ENCODE data around the gene ULK2. TPM values are rescaled to one million over a fixed set of nuclear protein-coding genes. Genes with fewer than 3 reads are reported as not detected.

ULK2 gene
- total RNA-seq, 6 donors from 2014 or later, result 16.2 to 43.0 (median 26.2) TPM

DNA sequence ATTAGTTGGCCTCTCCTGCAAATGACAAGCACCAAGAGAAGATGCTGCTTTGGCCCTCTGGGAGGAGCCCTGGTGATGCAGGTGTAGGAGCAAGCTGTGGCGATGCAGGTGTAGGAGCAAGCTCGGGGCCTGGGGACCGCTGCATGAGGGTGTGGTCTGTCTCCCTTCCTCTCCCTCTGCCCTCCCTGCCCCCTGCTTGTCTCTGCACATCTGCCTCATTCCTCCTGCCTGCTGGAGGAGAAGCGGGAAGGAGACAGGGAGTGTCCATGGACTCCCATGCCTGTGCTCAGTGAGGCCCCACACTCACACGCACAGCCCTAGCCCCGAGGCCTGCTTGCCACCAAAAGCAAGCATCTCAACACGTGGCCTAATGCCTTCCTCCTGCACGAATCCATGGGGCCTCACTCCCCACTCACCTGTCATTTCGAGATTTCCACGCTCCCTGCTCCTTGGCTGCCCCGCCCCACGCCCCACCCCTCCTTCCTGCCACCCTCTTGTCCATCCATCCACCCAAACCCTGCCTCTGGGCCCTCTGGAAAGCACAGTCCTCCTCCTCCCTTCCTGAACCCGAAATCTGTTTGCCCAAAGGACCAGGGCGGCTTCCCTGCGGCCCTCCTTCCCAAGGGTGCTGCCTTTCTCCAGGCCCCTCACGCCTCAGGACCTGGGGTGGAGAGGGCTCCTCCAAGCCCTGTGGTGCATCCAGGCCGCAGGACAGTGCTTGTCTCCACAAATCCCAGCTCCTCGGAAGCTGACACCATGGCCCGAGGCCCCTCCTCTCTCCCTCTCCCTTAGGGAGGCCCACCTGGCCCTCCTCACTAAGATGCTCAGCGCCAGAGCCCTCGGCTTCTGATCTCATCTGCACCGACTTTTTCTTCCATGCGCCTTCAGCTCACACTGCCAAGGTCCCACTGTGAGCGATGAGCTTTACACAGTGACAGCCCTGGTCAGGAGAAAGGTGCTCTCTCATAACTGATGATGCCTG, 107.9 kb downstream of the ULK2 start:
- ATAC-seq (ENCODE audit: low FRiP score in 2 of 2), result no peak
- Histone ChIP-seq H3K27me3 (no peaks in the 10 kb centered on the region), H3K4me1 (peaks cover 0 to 4% (median 1%) of the 10 kb centered on the region in 4 donors), H3K4me3 (no peak overlapping the region), H3K27ac (no peak overlapping the region), H3K9me3 (no peaks in the 10 kb centered on the region), H3K36me3 (no peaks in the 10 kb centered on the region)
- no peak for DNase-seq
- TF ChIP-seq POLR2A (IDR thresholded peaks at IDR 0.05) (no peak), POLR2AphosphoS5 (IDR thresholded peaks at IDR 0.05) (no peak), CTCF (IDR thresholded peaks at IDR 0.05) (no peak), EP300 (IDR thresholded peaks at IDR 0.05) (no peak)
- 73 to 81% methylated on average over 19 to 24 of the region's 24 CpGs for WGBS, 2 donors

DNA sequence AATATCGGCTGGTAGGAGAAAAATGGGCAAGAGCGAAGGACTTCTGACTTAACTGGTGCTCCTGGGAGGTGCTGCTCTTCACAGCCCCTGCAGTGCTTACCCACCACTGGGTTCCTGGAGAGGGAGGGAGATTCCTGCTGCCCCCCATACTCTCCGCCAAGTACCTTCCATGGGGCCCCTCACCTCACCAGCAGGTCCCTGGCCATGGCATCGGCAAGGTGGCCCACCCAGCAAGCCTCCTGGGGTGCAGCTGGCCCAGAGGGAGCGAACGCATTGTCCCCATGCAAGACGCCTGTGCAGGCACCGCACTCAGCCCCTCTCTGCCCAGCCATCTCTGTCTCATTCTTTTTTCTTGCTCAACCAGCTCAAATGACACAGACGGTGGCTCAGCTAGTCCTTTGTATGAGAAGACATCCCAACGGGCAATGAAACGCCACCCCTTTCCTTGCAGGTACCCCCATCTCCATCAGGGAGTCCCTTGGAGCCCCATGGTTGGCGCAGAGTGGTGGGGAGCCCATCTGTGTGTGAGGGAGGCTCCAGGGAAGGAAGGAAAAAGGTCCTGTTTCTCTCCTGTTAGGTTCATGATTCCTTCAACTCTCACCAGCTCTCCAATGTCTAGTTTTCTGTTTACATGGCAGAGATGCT, 110.1 kb downstream of the ULK2 start:
- Histone ChIP-seq H3K4me1 (peaks cover 2 to 13% (median 10%) of the 10 kb centered on the region in 4 donors), H3K27me3 (no peaks in the 10 kb centered on the region), H3K4me3 (no peak overlapping the region), H3K36me3 (no peaks in the 10 kb centered on the region), H3K27ac (no peak overlapping the region), H3K9me3 (no peaks in the 10 kb centered on the region)
- WGBS, 2 donors, result 79 to 88% methylated on average over 11 to 12 of the region's 12 CpGs
- no peak for TF ChIP-seq POLR2A (IDR thresholded peaks at IDR 0.05)
- no peak for TF ChIP-seq POLR2AphosphoS5 (IDR thresholded peaks at IDR 0.05)
- TF ChIP-seq CTCF (IDR thresholded peaks at IDR 0.05), result no peak
- TF ChIP-seq EP300 (IDR thresholded peaks at IDR 0.05), result no peak
- no peak for DNase-seq
- no peak for ATAC-seq (ENCODE audit: low FRiP score in 2 of 2)

GRCh38 chr17:19756546-19756945, 111.2 kb downstream of the ULK2 start:
- H3K27me3 ChIP-seq, result no peaks in the 10 kb centered on the region
- 57 to 81% methylated on average over 10 of the region's 10 CpGs for WGBS, 2 donors
- no peak overlapping the region for H3K4me3 ChIP-seq
- TF ChIP-seq POLR2A (IDR thresholded peaks at IDR 0.05) (no peak), POLR2AphosphoS5 (IDR thresholded peaks at IDR 0.05) (no peak)
- peaks cover 0 to 19% (median 12%) of the 10 kb centered on the region in 4 donors for H3K4me1 ChIP-seq
- H3K36me3 ChIP-seq, result no peaks in the 10 kb centered on the region
- DNase-seq, result peak in 1 of 2 donors; percentile 16
- no peaks in the 10 kb centered on the region for H3K9me3 ChIP-seq
- no peak for ATAC-seq (ENCODE audit: low FRiP score in 2 of 2)
- H3K27ac ChIP-seq, result no peak overlapping the region

- no peak for ATAC-seq (ENCODE audit: low FRiP score in 2 of 2)
- peak in 1 of 2 donors; percentile 19 for DNase-seq
- whole genome bisulfite sequencing, 2 donors, result 89 to 92% methylated on average over 10 of the region's 11 CpGs
These were observed 111.8 kb downstream of the ULK2 start for GRCh38 chr17:19755821-19756510.

More at GRCh38 chr17:19755821-19756510, 111.8 kb downstream of the ULK2 start:
- Histone ChIP-seq H3K27ac (no peak overlapping the region), H3K27me3 (no peaks in the 10 kb centered on the region), H3K4me3 (no peak overlapping the region), H3K4me1 (peaks cover 0 to 19% (median 12%) of the 10 kb centered on the region in 4 donors), H3K36me3 (no peaks in the 10 kb centered on the region), H3K9me3 (no peaks in the 10 kb centered on the region)
- TF ChIP-seq CTCF (IDR thresholded peaks at IDR 0.05) (no peak), EP300 (IDR thresholded peaks at IDR 0.05) (no peak), POLR2AphosphoS5 (IDR thresholded peaks at IDR 0.05) (no peak), POLR2A (IDR thresholded peaks at IDR 0.05) (no peak)
